HepG2 (cell line): ENCODE results near the gene TCERG1L. TPM values are rescaled to one million over a fixed set of nuclear protein-coding genes. Genes with fewer than 3 reads are reported as not detected.

Source experiments
- ATAC-seq: fragments of 200-7000 bp; cut with Tn5 transposase; 3 replicates; pipeline ENCODE4 v1.9.1; 2020; ENCODE audit warnings: mild to moderate bottlenecking, moderate library complexity
- BruUV-seq: library from RNA; stranded (reverse); fragments of 400-500 nt; replicated peaks from 2 replicates; lab custom pipeline; 2021; lab: Mats Ljungman, UMichigan
- CTCF ChIA-PET: fragments of 300-600 bp; formaldehyde crosslinking; extraction: SDS; loops from one replicate; lab custom pipeline; 2021; ENCODE audit warnings: low total read pairs, inconsistent platforms, low intra/inter-chr PET ratio; lab: Yijun Ruan, JAX
- POLR2A ChIA-PET: fragments of 350-600 bp; sonication (Branson Sonifier 250); formaldehyde crosslinking; loops from one replicate; lab custom pipeline; 2020; ENCODE audit warnings: antibody characterized with exemption, inconsistent platforms; lab: Yijun Ruan, JAX
- DNase-seq: peaks from one replicate; pipeline ENCODE4 v3.0.0-alpha.2; 2015; ENCODE audit warnings: low spot score
- FAIRE-seq: peaks from 3 replicates; lab custom pipeline; 2011; peaks lifted over from hg19 to GRCh38; lab: Jason Lieb, UNC
- H2AFZ ChIP-seq: one replicate; pipeline ENCODE4 v1.6.1; 2011; ENCODE audit warnings: low read length, inconsistent platforms
- H3K27ac ChIP-seq: fragments of 300-600 bp; 3 replicates; pipeline ENCODE4 v1.8.0; 2011; ENCODE audit warnings: mixed run types, mild to moderate bottlenecking, mixed read lengths, low read length, inconsistent platforms; ENCODE audit not compliant: insufficient read depth; ENCODE audit errors: extremely low read length
- H3K27me3 ChIP-seq, 2 experiments: fragments of 200-600 bp in 1 of 2; 2 replicates in 1 of 2; 3 replicates in 1 of 2; pipeline versions ENCODE4 v1.6.0 to v1.8.0; 2011; ENCODE audit warnings: low read length in 2 of 2, mild to moderate bottlenecking in 2 of 2, moderate library complexity in 2 of 2, inconsistent platforms in 1 of 2; ENCODE audit not compliant: insufficient read depth in 2 of 2, control insufficient read depth in 1 of 2
- H3K36me3 ChIP-seq, 2 experiments: fragments of 200-600 bp in 1 of 2; replicated peaks in 1 of 2; 2 replicates in 1 of 2; 3 replicates in 1 of 2; pipeline versions ENCODE4 v1.5.1 to v1.8.0; 2011; ENCODE audit warnings: low read length in 2 of 2, inconsistent platforms in 1 of 2; ENCODE audit not compliant: insufficient read depth in 2 of 2, control insufficient read depth in 1 of 2
- H3K4me1 ChIP-seq: 2 replicates; pipeline ENCODE4 v1.5.1; 2012; ENCODE audit warnings: low read length, inconsistent platforms; ENCODE audit not compliant: insufficient read depth
- H3K4me2 ChIP-seq: 2 replicates; pipeline ENCODE4 v1.6.0; 2011; ENCODE audit warnings: low read depth, low read length, inconsistent platforms
- H3K4me3 ChIP-seq, 3 experiments: fragments of 200-600 bp in 1 of 3; sonication (generic), shearing (Covaris generic) in 1 of 3; replicated peaks in 1 of 3; 2 replicates each; pipeline ENCODE4 v1.5.1; 2011 to 2016; ENCODE audit warnings: low read length in 3 of 3, inconsistent platforms in 2 of 3, low read depth in 2 of 3, mild to moderate bottlenecking in 2 of 3, control low read depth in 1 of 3, mixed read lengths in 1 of 3; ENCODE audit not compliant: insufficient read depth in 1 of 3
- H3K79me2 ChIP-seq: one replicate; pipeline ENCODE4 v1.6.1; 2011; ENCODE audit warnings: low read length, inconsistent platforms; ENCODE audit not compliant: insufficient read depth
- H3K9ac ChIP-seq: 2 replicates; pipeline ENCODE4 v1.6.0; 2011; ENCODE audit warnings: mild to moderate bottlenecking, low read depth, low read length, inconsistent platforms; ENCODE audit not compliant: insufficient read depth
- H3K9me3 ChIP-seq: 2 replicates; pipeline ENCODE4 v1.5.1; 2012; ENCODE audit warnings: mild to moderate bottlenecking, low read length
- H4K20me1 ChIP-seq: 2 replicates; pipeline ENCODE4 v1.6.0; 2011; ENCODE audit warnings: inconsistent platforms, mild to moderate bottlenecking, low read length, moderate library complexity; ENCODE audit not compliant: insufficient read depth
- EP300 ChIP-seq, 3 experiments: sonication (generic) in 1 of 3; formaldehyde crosslinking in 1 of 3; IDR thresholded peaks; 2 replicates each; pipeline versions ENCODE4 v1.5.1 to v1.6.1; 2011 to 2020; ENCODE audit warnings: low read depth in 2 of 3, low read length in 2 of 3, borderline replicate concordance in 1 of 3, improper control_type of control experiment in 1 of 3, mild to moderate bottlenecking in 1 of 3, missing genetic modification reagents in 1 of 3, moderate library complexity in 1 of 3
- FOXP1 ChIP-seq, 2 experiments: fragments of 450-650 bp in 1 of 2; IDR thresholded peaks; 2 replicates each; pipeline ENCODE4 v1.6.1; 2017 to 2018; ENCODE audit warnings: antibody characterized with exemption in 1 of 2
- KAT2B ChIP-seq: fragments of 150-350 bp; IDR thresholded peaks from 2 replicates; pipeline ENCODE4 v1.6.1; 2014; ENCODE audit warnings: low read depth, low read length, borderline replicate concordance
- NFIC ChIP-seq: IDR thresholded peaks from 2 replicates; pipeline ENCODE4 v1.6.1; 2012; ENCODE audit warnings: mild to moderate bottlenecking, low read length, inconsistent platforms
- NKX3-1 ChIP-seq: sonication (generic); formaldehyde crosslinking; IDR thresholded peaks from 2 replicates; pipeline ENCODE4 v1.5.0; 2020; ENCODE audit warnings: missing genetic modification reagents
- NR2F1 ChIP-seq, 2 experiments: fragments of 450-650 bp in 1 of 2; formaldehyde crosslinking in 1 of 2; IDR thresholded peaks; 2 replicates each; pipeline versions ENCODE4 v1.5.0 to v1.6.1; 2016 to 2020; ENCODE audit warnings: mild to moderate bottlenecking in 1 of 2, missing compliant biosample characterization in 1 of 2, missing genetic modification reagents in 1 of 2, moderate library complexity in 1 of 2
- PITX1 ChIP-seq: sonication (generic); formaldehyde crosslinking; IDR thresholded peaks from 2 replicates; pipeline ENCODE4 v1.5.1; 2020; ENCODE audit warnings: mild to moderate bottlenecking, missing genetic modification reagents
- YEATS2 ChIP-seq: sonication (generic); formaldehyde crosslinking; IDR thresholded peaks from 2 replicates; pipeline ENCODE4 v1.4.0; 2020; ENCODE audit warnings: missing genetic modification reagents, borderline replicate concordance
- ZFP36L2 ChIP-seq: sonication (generic); formaldehyde crosslinking; IDR thresholded peaks from 2 replicates; pipeline ENCODE4 v1.4.0; 2020; ENCODE audit warnings: missing genetic modification reagents
- ZIK1 ChIP-seq: sonication (generic); formaldehyde crosslinking; IDR thresholded peaks from 2 replicates; pipeline ENCODE4 v1.5.0; 2020; ENCODE audit warnings: mild to moderate bottlenecking, low read depth, missing genetic modification reagents, borderline replicate concordance
- ZMYM4 ChIP-seq: sonication (generic); formaldehyde crosslinking; IDR thresholded peaks from 2 replicates; pipeline ENCODE4 v1.8.1; 2023; ENCODE audit warnings: mild to moderate bottlenecking, missing genetic modification reagents
- ZNF24 ChIP-seq: fragments of 450-650 bp; IDR thresholded peaks from 2 replicates; pipeline ENCODE4 v1.6.1; 2017; ENCODE audit warnings: antibody characterized with exemption, mild to moderate bottlenecking
- ZNF337 ChIP-seq: sonication (generic); formaldehyde crosslinking; IDR thresholded peaks from 2 replicates; pipeline ENCODE4 v1.5.1; 2020; ENCODE audit warnings: missing genetic modification reagents, low read depth, mild to moderate bottlenecking, borderline replicate concordance
- ZNF468 ChIP-seq: sonication (generic); formaldehyde crosslinking; IDR thresholded peaks from 2 replicates; pipeline ENCODE4 v1.8.0; 2022; ENCODE audit warnings: mild to moderate bottlenecking, moderate library complexity, missing genetic modification reagents
- ZNF713 ChIP-seq: sonication (generic); formaldehyde crosslinking; IDR thresholded peaks from 2 replicates; pipeline ENCODE4 v1.4.0; 2020; ENCODE audit warnings: mild to moderate bottlenecking, missing genetic modification reagents
- WGBS: methylation state at CpG from one replicate; pipeline ENCODE4 v1.1.6; 2017; ENCODE audit warnings: low lambda C conversion rate; 5-methylcytosine and 5-hydroxymethylcytosine counted together
- in situ Hi-C: cut with HindIII; loops from 2 replicates; pipeline ENCODE4 v1.10.0; 2017; ENCODE audit warnings: low pct_unique_long_range_greater_than_20kb; ENCODE audit not compliant: extremely low pct_ligation_motif_present
- intact Hi-C: fragments of 100-400 bp; cut with micrococcal nuclease; formaldehyde crosslinking; loops from one replicate; pipeline ENCODE4 v1.10.0; 2022; ENCODE audit not compliant: unreplicated experiment
- polyA plus RNA-seq, 8 experiments: library from polyadenylated mRNA; depleted of rRNA in 3 of 8; stranded (reverse) in 7 of 8; unstranded in 1 of 8; fragments of >200 nt; fragmentation: Illumina TruSeq in 4 of 8; extraction: Trizol in 4 of 8; gene quantifications; 2 replicates each; pipeline versions ENCODE4 v1.2.1 to v1.2.3, GENCODE V29; 2011 to 2016; ENCODE audit warnings: low read depth in 4 of 8, missing spikeins in 1 of 8, mixed read lengths in 1 of 8; ENCODE audit not compliant: insufficient read depth in 1 of 8
- total RNA-seq, 5 experiments: library from RNA; depleted of rRNA; stranded (reverse); fragments of >200 nt; fragmentation: Illumina TruSeq; extraction: Trizol; gene quantifications; 2 replicates each; pipeline ENCODE4 v1.2.3, GENCODE V29; 2016; ENCODE audit warnings: low read depth in 1 of 5
- TF ChIP-seq, protein P1 (sequence below): sonication (generic); formaldehyde crosslinking; IDR thresholded peaks from 2 replicates; pipeline ENCODE4 v1.9.0; 2022; ENCODE audit warnings: low read depth, missing genetic modification reagents
- TF ChIP-seq, protein P2 (sequence below): sonication (generic); formaldehyde crosslinking; IDR thresholded peaks from 2 replicates; pipeline ENCODE4 v1.5.0; 2020; ENCODE audit warnings: mild to moderate bottlenecking, missing genetic modification reagents

TCERG1L gene
- total and polyA plus RNA-seq, 2 of the 13 experiments (the other 11 are each of a cell fraction or from before 2014, with no cell fraction given), result not detected

DNA sequence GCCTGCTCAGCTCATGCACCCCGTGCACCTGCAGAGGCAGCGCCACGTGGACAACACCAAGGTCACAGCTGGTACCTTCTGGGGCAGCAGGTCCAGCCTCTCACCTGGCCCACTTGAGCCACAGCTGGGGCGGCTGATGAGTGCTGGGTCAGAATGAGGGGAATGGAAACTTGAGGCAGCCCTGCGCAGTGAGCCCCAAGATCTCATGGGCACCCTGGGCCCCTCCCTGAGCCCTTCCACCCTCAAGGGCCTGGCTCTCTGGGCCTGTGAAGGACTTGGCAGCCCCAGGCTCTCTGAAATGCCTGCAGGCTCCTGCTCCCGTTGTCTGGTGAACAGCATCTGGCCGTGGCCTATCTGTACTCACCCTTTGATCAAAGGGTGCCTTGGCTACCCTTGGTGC lies 112.7 kb downstream of the TCERG1L start:
- H3K4me3 ChIP-seq, result no peak overlapping the region
- 3% methylated on average over 5 of the region's 7 CpGs for WGBS
- ChIA-PET CTCF (no interaction called here), POLR2A (no interaction called here)
- no peak overlapping the region for H2AFZ ChIP-seq
- FAIRE-seq (no peak), DNase-seq (no peak), ATAC-seq (no peak)
- H3K4me2 ChIP-seq, result no peak overlapping the region
- no peaks in the 10 kb centered on the region for H3K4me1 ChIP-seq
- H3K79me2 ChIP-seq, result no peaks in the 10 kb centered on the region
- H3K27me3 ChIP-seq, result peaks cover 1 to 36% of the 10 kb centered on the region in 2 experiments
- no peaks in the 10 kb centered on the region for H4K20me1 ChIP-seq
- no peaks in the 10 kb centered on the region for H3K36me3 ChIP-seq
- no TSS peak for BruUV-seq
- no peaks in the 10 kb centered on the region for H3K9me3 ChIP-seq
- H3K9ac ChIP-seq, result no peak overlapping the region
- TF ChIP-seq ZMYM4 (CRISPR knock-in tag) (no peak), KAT2B (no peak), NFIC (no peak), PITX1 (CRISPR knock-in tag) (no peak), ZNF713 (CRISPR knock-in tag) (no peak), ZIK1 (CRISPR knock-in tag) (no peak), ZNF24 (no peak), ZFP36L2 (CRISPR knock-in tag) (no peak), FOXP1 (IDR thresholded peaks at IDR 0.05) (no peak), FOXP1 (CRISPR knock-in tag; IDR thresholded peaks at IDR 0.05) (no peak), NR2F1 (CRISPR knock-in tag; IDR thresholded peaks at IDR 0.05) (no peak), ZNF468 (CRISPR knock-in tag) (no peak), YEATS2 (CRISPR knock-in tag) (no peak), ZNF337 (CRISPR knock-in tag) (no peak), NKX3-1 (CRISPR knock-in tag) (no peak), EP300 (IDR thresholded peaks at IDR 0.05; ENCODE audit: low read depth in 2 of 2, low read length in 2 of 2) (no peak), EP300 (CRISPR knock-in tag; IDR thresholded peaks at IDR 0.05; ENCODE audit: borderline replicate concordance) (no peak)
- TF ChIP-seq, protein P1, sequence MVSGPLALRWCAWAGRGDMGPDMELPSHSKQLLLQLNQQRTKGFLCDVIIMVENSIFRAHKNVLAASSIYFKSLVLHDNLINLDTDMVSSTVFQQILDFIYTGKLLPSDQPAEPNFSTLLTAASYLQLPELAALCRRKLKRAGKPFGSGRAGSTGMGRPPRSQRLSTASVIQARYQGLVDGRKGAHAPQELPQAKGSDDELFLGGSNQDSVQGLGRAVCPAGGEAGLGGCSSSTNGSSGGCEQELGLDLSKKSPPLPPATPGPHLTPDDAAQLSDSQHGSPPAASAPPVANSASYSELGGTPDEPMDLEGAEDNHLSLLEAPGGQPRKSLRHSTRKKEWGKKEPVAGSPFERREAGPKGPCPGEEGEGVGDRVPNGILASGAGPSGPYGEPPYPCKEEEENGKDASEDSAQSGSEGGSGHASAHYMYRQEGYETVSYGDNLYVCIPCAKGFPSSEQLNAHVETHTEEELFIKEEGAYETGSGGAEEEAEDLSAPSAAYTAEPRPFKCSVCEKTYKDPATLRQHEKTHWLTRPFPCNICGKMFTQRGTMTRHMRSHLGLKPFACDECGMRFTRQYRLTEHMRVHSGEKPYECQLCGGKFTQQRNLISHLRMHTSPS (CRISPR knock-in tag), result no peak
- TF ChIP-seq, protein P2, sequence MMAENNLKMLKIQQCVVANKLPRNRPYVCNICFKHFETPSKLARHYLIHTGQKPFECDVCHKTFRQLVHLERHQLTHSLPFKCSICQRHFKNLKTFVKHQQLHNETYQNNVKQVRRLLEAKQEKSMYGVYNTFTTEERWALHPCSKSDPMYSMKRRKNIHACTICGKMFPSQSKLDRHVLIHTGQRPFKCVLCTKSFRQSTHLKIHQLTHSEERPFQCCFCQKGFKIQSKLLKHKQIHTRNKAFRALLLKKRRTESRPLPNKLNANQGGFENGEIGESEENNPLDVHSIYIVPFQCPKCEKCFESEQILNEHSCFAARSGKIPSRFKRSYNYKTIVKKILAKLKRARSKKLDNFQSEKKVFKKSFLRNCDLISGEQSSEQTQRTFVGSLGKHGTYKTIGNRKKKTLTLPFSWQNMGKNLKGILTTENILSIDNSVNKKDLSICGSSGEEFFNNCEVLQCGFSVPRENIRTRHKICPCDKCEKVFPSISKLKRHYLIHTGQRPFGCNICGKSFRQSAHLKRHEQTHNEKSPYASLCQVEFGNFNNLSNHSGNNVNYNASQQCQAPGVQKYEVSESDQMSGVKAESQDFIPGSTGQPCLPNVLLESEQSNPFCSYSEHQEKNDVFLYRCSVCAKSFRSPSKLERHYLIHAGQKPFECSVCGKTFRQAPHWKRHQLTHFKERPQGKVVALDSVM, result no peak
- in situ Hi-C loops, result no loop called here
- intact Hi-C loops, result no loop called here
- H3K27ac ChIP-seq, result no peak overlapping the region
